GM21515 (cell line): ENCODE measurements around the gene NAPEPLD.
"Not testable (repeated sequence)": the region's sequence is repeated elsewhere in the genome, so short reads cannot be mapped to it uniquely, and the experiment has no call there.

Experiments used
- ATAC-seq: cut with Tn5 transposase; IDR thresholded peaks from one replicate; pipeline ENCODE4 v1.9.1; 2021; ENCODE audit not compliant: unreplicated experiment

The NAPEPLD gene

DNA sequence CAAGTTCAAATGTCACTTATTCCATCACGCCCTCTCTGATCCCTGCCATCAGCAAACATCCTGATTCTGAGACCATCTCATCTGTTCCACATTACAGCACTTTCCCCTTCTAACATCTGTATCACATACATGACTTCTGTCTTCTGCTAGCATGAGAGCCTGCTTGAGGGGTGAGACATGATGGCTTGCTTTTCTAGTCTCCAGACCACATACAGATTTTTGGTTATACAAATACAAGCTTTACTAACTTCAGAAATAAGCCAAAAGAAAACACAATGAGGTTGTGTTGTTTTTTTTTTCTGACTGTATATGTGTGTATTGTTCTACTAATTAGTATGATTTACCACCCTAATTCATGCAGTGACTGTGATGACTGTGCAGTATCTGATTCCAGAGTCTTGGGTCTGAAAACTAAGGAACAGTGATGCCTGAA, 34.3 kb downstream of the NAPEPLD start:
- ATAC-seq: no peak

DNA sequence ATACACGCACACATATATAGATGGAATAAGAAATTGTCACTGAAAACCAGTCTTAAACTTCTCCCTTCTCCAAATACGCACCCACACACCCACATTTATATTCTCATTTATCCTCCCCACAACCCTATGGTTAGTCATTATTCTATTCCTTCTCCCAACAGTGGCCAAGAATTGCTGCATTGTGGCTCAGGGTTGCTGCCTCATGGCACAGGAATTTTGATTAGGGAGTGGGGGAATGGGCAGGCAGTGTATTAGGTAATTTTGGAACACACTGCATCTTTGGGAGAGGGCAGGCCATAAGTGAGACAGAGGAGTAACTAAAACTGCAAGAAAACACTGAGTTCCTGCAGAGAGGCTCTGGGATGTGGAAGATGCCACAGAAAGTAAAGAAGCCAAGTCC, 35.7 kb downstream of the NAPEPLD start:
- ATAC-seq: no peak

DNA sequence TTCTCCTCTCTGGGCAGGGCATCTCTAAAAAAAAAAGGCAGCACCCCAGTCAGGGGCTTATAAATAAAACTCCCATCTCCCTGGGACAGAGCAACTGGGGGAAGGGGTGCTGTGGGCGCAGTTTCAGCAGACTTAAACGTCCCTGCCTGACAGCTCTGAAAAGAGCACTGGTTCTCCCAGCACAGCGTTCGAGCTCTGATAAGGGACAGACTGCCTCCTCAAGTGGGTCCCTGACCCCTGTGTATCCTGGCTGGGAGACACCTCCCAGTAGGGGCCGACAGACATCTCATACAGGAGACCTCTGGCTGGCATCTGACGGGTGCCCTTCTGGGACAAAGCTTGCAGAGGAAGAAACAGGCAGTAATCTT, 42.2 kb downstream of the NAPEPLD start:
- not testable (repeated sequence) for ATAC-seq

GRCh38 chr7:103106005-103106702, 42.7 kb downstream of the NAPEPLD start:
- no peak for ATAC-seq

DNA sequence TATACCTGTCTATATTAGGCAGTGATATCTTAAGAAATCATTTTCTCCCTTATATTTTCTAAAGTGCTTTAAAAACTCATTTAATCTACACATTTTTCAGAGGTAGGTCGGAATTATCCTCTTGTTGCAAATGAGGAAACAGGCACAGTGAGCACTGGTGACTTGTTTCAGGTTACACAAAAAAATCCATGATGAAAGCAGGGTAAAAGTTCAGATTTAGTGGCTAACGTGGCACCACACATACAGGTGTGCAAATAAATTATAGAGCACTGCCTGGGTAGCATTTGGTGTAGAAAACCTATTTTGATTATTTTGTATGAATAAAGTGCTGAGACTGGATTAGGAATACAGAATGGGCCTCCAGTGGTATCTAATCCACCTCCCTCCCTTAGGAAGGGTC, 47.4 kb downstream of the NAPEPLD start:
- ATAC-seq: no peak

GRCh38 chr7:103100348-103100747, 48.6 kb downstream of the NAPEPLD start:
- ATAC-seq: no peak

GRCh38 chr7:103097041-103097440, 51.9 kb downstream of the NAPEPLD start:
- no peak for ATAC-seq

GRCh38 chr7:103095558-103095957, 53.3 kb downstream of the NAPEPLD start:
- ATAC-seq: not testable (repeated sequence)

GRCh38 chr7:103094102-103094501, 54.8 kb downstream of the NAPEPLD start:
- no peak for ATAC-seq

DNA sequence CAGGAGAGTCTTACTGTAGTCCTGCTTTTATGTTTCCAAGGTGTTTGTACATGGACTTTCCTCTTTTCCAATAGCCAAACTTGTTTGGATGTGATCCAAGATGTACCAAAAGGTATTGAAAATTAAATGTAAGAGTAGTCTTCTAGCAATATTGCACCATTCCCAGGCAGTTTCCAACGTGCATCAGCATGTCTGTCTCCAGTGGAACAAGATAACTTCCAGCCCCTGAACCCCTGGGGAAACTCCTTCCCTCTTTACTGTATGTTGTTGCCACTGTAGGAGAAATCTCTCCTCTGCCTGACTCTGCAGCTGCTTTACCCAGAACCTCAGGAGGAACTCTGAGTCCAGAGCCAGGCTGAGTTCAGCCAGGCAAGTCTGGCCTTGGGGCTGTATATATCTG, 55.5 kb downstream of the NAPEPLD start:
- ATAC-seq: no peak

- ATAC-seq: not testable (repeated sequence)
These were observed 56.6 kb downstream of the NAPEPLD start for GRCh38 chr7:103092321-103092720.

GRCh38 chr7:103083210-103083609, 65.7 kb downstream of the NAPEPLD start:
- no peak for ATAC-seq

- no peak for ATAC-seq
These were observed 66.4 kb downstream of the NAPEPLD start for GRCh38 chr7:103082497-103082896.

- no peak for ATAC-seq
These were observed 68.0 kb downstream of the NAPEPLD start for GRCh38 chr7:103080923-103081322.

DNA sequence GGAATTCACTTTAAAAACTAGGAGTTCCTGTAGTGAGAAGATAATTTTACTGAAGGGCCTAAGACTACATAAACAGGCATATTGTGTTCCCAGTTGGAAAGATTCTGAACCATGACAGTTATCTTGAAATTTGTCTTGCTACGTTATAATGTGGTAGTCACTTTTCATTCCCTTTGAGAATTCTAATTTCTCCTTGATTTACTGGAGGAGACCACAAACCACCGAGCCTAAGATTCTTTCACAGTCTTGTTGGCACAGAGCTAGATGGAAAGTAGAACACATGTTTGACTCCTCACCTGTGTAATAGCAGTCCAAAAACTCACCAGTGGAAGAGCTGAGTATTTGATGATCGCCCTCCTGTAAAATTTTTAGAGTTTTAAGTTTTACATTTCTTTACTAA, 69.1 kb downstream of the NAPEPLD start:
- ATAC-seq: no peak

DNA sequence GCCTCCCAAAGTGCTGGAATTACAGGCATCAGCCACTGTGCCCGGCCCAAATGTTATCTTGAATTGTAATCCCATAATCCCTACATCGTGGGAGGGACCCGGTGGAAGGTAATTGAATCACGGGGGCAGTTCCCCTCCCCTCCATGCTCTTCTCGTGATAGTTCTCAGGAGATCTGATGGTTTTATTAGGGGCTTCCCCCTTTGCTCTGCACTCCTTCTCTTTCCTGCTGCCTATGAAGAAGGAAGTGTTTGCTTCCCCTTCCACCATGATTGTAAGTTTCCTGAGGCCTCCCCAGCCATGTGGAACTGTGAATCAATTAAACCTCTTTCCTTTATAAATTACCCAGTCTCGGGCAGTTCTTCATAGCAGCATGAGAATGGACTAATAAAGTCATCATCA, 70.7 kb downstream of the NAPEPLD start:
- ATAC-seq: not testable (repeated sequence)

DNA sequence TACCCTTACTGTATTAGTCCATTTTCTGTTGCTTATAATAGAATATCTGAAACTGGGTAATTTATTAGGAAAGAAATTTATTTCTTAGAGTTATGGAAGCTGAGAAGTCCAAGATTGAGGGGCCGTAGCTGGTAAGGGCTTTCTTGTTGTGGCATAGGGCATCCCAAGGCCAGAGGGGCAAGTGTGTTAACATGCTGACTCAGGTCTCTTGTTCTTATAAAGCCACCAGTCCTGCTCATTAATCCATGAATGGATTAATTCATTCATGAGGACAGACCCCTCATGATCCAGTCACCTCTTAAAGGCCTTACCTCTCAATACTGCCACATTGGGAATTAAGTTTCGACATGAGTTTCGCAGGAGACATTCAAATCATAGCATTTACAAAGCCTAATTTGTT, 71.6 kb downstream of the NAPEPLD start:
- ATAC-seq: no peak

GRCh38 chr7:103076764-103077163, 72.1 kb downstream of the NAPEPLD start:
- ATAC-seq: no peak

- peak; percentile 44 for ATAC-seq
These were observed 73.5 kb downstream of the NAPEPLD start for GRCh38 chr7:103075337-103075918.

DNA sequence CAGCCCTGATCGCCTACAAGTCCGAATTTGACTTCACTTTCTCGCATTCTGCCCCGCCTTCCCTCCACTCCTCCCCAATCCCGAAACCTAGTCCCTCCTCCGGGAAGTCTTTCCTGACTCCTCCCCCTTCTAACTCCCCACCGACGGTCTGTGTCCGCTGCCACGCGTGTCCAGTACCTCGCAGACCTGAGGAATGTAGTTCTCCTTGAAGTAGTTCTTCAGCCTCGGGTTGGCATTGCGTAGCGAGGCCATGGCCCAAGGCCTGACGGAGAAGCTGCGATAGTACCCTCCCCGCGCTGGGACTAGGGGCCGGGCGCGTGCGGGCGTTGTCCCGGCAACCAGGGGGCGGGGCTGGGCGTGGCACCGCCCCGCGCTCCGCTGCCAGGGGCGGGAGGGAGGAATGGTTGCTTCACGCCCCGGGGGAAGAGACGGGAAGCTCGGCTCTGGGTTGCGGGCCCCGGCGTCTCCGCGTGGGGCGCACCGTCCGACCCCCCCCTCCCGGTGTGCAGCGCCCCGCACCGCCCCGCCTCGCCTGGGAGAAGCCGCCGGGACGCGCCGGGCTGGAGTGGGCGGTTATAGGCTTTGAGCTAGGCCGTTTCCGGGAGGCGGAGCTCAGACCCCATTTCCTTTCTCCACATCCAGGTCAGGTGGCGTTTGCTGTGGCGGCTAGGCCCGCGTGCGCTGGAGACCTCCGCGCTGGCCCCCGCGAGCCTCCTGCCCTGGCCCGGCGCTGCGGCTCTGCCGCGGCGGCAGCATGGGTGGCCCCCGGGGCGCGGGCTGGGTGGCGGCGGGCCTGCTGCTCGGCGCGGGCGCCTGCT, 74.2 kb downstream of the NAPEPLD start, which contains the start of the genes ARMC10 and FBXL13:
ARMC10 (plus strand) TSS at position 622 of the 818 bp plus-strand sequence; CDS start at position 755, 133 bp downstream.
FBXL13 (minus strand) TSS at position 278 of the 818 bp plus-strand sequence.
- peak; percentile 92 for ATAC-seq

- ATAC-seq: no peak
These were observed 74.8 kb downstream of the NAPEPLD start for GRCh38 chr7:103073989-103074518.
